ENCODE results near the gene KRT6B. TPM values are rescaled to one million over a fixed set of nuclear protein-coding genes. Genes with fewer than 3 reads are reported as not detected.
"Not testable (repeated sequence)": the region's sequence is repeated elsewhere in the genome, so short reads cannot be mapped to it uniquely, and the experiment has no call there.

KRT6B gene
- polyA plus RNA-seq, 4 donors = 0.67 TPM; not detected in 3

- Histone ChIP-seq H3K4me1 (ENCODE audit: control insufficient read depth in 3 of 3, insufficient read depth in 2 of 3, low read depth in 1 of 3, low read length in 2 of 3) (no peaks in the 10 kb centered on the region), H3K27ac (ENCODE audit: low read depth in 1 of 3, low read length in 2 of 3) (peak overlapping the region in 1 of 3 donors; percentile 37), H3K27me3 (ENCODE audit: control insufficient read depth in 3 of 3, insufficient read depth in 3 of 3, low read length in 3 of 3) (peaks cover 0 to 3% (median 0%) of the 10 kb centered on the region in 3 donors), H3K36me3 (ENCODE audit: control insufficient read depth in 3 of 3, insufficient read depth in 2 of 3, low read depth in 1 of 3, low read length in 3 of 3) (no peaks in the 10 kb centered on the region), H3K9me3 (ENCODE audit: control insufficient read depth in 2 of 2, insufficient read depth in 1 of 2, low read depth in 1 of 2, low read length in 1 of 2) (no peaks in the 10 kb centered on the region), H3K4me3 (ENCODE audit: low read depth in 1 of 3, low read length in 3 of 3) (no peak overlapping the region)
- no peak for FAIRE-seq
- DNase-seq = no peak
- WGBS, 3 donors = 43 to 69% (median 57%) methylated on average over 2 of the region's 2 CpGs
These were observed 34.2 kb downstream of the KRT6B start for GRCh38 chr12:52417740-52418139.

GRCh38 chr12:52416795-52417194, 35.2 kb downstream of the KRT6B start:
- WGBS, 3 donors = 77 to 88% (median 83%) methylated on average over 1 of the region's 1 CpG
- DNase-seq (no peak), FAIRE-seq (no peak)
- H3K4me1 ChIP-seq (ENCODE audit: control insufficient read depth in 3 of 3, insufficient read depth in 2 of 3, low read depth in 1 of 3, low read length in 2 of 3) = no peaks in the 10 kb centered on the region
- H3K9me3 ChIP-seq (ENCODE audit: control insufficient read depth in 2 of 2, insufficient read depth in 1 of 2, low read depth in 1 of 2, low read length in 1 of 2) = no peaks in the 10 kb centered on the region
- peaks cover 0 to 3% (median 0%) of the 10 kb centered on the region in 3 donors for H3K27me3 ChIP-seq (ENCODE audit: control insufficient read depth in 3 of 3, insufficient read depth in 3 of 3, low read length in 3 of 3)
- H3K36me3 ChIP-seq (ENCODE audit: control insufficient read depth in 3 of 3, insufficient read depth in 2 of 3, low read depth in 1 of 3, low read length in 3 of 3) = no peaks in the 10 kb centered on the region
- H3K4me3 ChIP-seq (ENCODE audit: low read depth in 1 of 3, low read length in 3 of 3) = no peak overlapping the region
- peak overlapping the region in 1 of 3 donors; percentile 51 for H3K27ac ChIP-seq (ENCODE audit: low read depth in 1 of 3, low read length in 2 of 3)

- peak overlapping the region in 1 of 3 donors; percentile 30 for H3K27ac ChIP-seq (ENCODE audit: low read depth in 1 of 3, low read length in 2 of 3)
- no peaks in the 10 kb centered on the region for H3K27me3 ChIP-seq (ENCODE audit: control insufficient read depth in 3 of 3, insufficient read depth in 3 of 3, low read length in 3 of 3)
- no peaks in the 10 kb centered on the region for H3K36me3 ChIP-seq (ENCODE audit: control insufficient read depth in 3 of 3, insufficient read depth in 2 of 3, low read depth in 1 of 3, low read length in 3 of 3)
- no peak overlapping the region for H3K4me3 ChIP-seq (ENCODE audit: low read depth in 1 of 3, low read length in 3 of 3)
- DNase-seq (no peak), FAIRE-seq (no peak)
- no peaks in the 10 kb centered on the region for H3K4me1 ChIP-seq (ENCODE audit: control insufficient read depth in 3 of 3, insufficient read depth in 2 of 3, low read depth in 1 of 3, low read length in 2 of 3)
- no peaks in the 10 kb centered on the region for H3K9me3 ChIP-seq (ENCODE audit: control insufficient read depth in 2 of 2, insufficient read depth in 1 of 2, low read depth in 1 of 2, low read length in 1 of 2)
- WGBS, 3 donors = 63 to 68% (median 64%) methylated on average over 10 of the region's 10 CpGs
These were observed 35.8 kb downstream of the KRT6B start for GRCh38 chr12:52415870-52416750.

GRCh38 chr12:52414936-52415335, 37.0 kb downstream of the KRT6B start:
- Histone ChIP-seq H3K9me3 (ENCODE audit: control insufficient read depth in 2 of 2, insufficient read depth in 1 of 2, low read depth in 1 of 2, low read length in 1 of 2) (no peaks in the 10 kb centered on the region), H3K27me3 (ENCODE audit: control insufficient read depth in 3 of 3, insufficient read depth in 3 of 3, low read length in 3 of 3) (no peaks in the 10 kb centered on the region), H3K4me1 (ENCODE audit: control insufficient read depth in 3 of 3, insufficient read depth in 2 of 3, low read depth in 1 of 3, low read length in 2 of 3) (no peaks in the 10 kb centered on the region), H3K4me3 (ENCODE audit: low read depth in 1 of 3, low read length in 3 of 3) (no peak overlapping the region), H3K36me3 (ENCODE audit: control insufficient read depth in 3 of 3, insufficient read depth in 2 of 3, low read depth in 1 of 3, low read length in 3 of 3) (no peaks in the 10 kb centered on the region), H3K27ac (ENCODE audit: low read depth in 1 of 3, low read length in 2 of 3) (no peak overlapping the region)
- FAIRE-seq (no peak), DNase-seq (no peak)
- WGBS, 3 donors = 70 to 83% (median 76%) methylated on average over 5 of the region's 5 CpGs

GRCh38 chr12:52413782-52414345, 38.1 kb downstream of the KRT6B start:
- Histone ChIP-seq H3K4me3 (ENCODE audit: low read depth in 1 of 3, low read length in 3 of 3) (no peak overlapping the region), H3K9me3 (ENCODE audit: control insufficient read depth in 2 of 2, insufficient read depth in 1 of 2, low read depth in 1 of 2, low read length in 1 of 2) (no peaks in the 10 kb centered on the region), H3K4me1 (ENCODE audit: control insufficient read depth in 3 of 3, insufficient read depth in 2 of 3, low read depth in 1 of 3, low read length in 2 of 3) (no peaks in the 10 kb centered on the region), H3K27ac (ENCODE audit: low read depth in 1 of 3, low read length in 2 of 3) (no peak overlapping the region), H3K27me3 (ENCODE audit: control insufficient read depth in 3 of 3, insufficient read depth in 3 of 3, low read length in 3 of 3) (no peaks in the 10 kb centered on the region), H3K36me3 (ENCODE audit: control insufficient read depth in 3 of 3, insufficient read depth in 2 of 3, low read depth in 1 of 3, low read length in 3 of 3) (no peaks in the 10 kb centered on the region)
- FAIRE-seq (no peak), DNase-seq (no peak)
- WGBS, 3 donors = 68 to 75% (median 69%) methylated on average over 8 of the region's 8 CpGs

- FAIRE-seq = no peak
- no peaks in the 10 kb centered on the region for H3K36me3 ChIP-seq (ENCODE audit: control insufficient read depth in 3 of 3, insufficient read depth in 2 of 3, low read depth in 1 of 3, low read length in 3 of 3)
- no peak overlapping the region for H3K27ac ChIP-seq (ENCODE audit: low read depth in 1 of 3, low read length in 2 of 3)
- no peaks in the 10 kb centered on the region for H3K27me3 ChIP-seq (ENCODE audit: control insufficient read depth in 3 of 3, insufficient read depth in 3 of 3, low read length in 3 of 3)
- no peak overlapping the region for H3K4me3 ChIP-seq (ENCODE audit: low read depth in 1 of 3, low read length in 3 of 3)
- WGBS, 3 donors = 45 to 53% (median 45%) methylated on average over 4 of the region's 4 CpGs
- no peaks in the 10 kb centered on the region for H3K4me1 ChIP-seq (ENCODE audit: control insufficient read depth in 3 of 3, insufficient read depth in 2 of 3, low read depth in 1 of 3, low read length in 2 of 3)
- no peak for DNase-seq
- H3K9me3 ChIP-seq (ENCODE audit: control insufficient read depth in 2 of 2, insufficient read depth in 1 of 2, low read depth in 1 of 2, low read length in 1 of 2) = no peaks in the 10 kb centered on the region
These were observed 38.7 kb downstream of the KRT6B start for GRCh38 chr12:52413202-52413601.

- no peaks in the 10 kb centered on the region for H3K9me3 ChIP-seq (ENCODE audit: control insufficient read depth in 2 of 2, insufficient read depth in 1 of 2, low read depth in 1 of 2, low read length in 1 of 2)
- H3K4me1 ChIP-seq (ENCODE audit: control insufficient read depth in 3 of 3, insufficient read depth in 2 of 3, low read depth in 1 of 3, low read length in 2 of 3) = no peaks in the 10 kb centered on the region
- no peak overlapping the region for H3K27ac ChIP-seq (ENCODE audit: low read depth in 1 of 3, low read length in 2 of 3)
- no peaks in the 10 kb centered on the region for H3K27me3 ChIP-seq (ENCODE audit: control insufficient read depth in 3 of 3, insufficient read depth in 3 of 3, low read length in 3 of 3)
- H3K4me3 ChIP-seq (ENCODE audit: low read depth in 1 of 3, low read length in 3 of 3) = no peak overlapping the region
- no peaks in the 10 kb centered on the region for H3K36me3 ChIP-seq (ENCODE audit: control insufficient read depth in 3 of 3, insufficient read depth in 2 of 3, low read depth in 1 of 3, low read length in 3 of 3)
- DNase-seq (no peak), FAIRE-seq (no peak)
- WGBS, 3 donors = 80 to 83% (median 83%) methylated on average over 10 of the region's 10 CpGs
These were observed 40.1 kb downstream of the KRT6B start for GRCh38 chr12:52411815-52412214.

GRCh38 chr12:52410589-52411248, 41.2 kb downstream of the KRT6B start:
- H3K9me3 ChIP-seq (ENCODE audit: control insufficient read depth in 2 of 2, insufficient read depth in 1 of 2, low read depth in 1 of 2, low read length in 1 of 2); H3K4me3 ChIP-seq (ENCODE audit: low read depth in 1 of 3, low read length in 3 of 3); FAIRE-seq; DNase-seq; H3K4me1 ChIP-seq (ENCODE audit: control insufficient read depth in 3 of 3, insufficient read depth in 2 of 3, low read depth in 1 of 3, low read length in 2 of 3); H3K36me3 ChIP-seq (ENCODE audit: control insufficient read depth in 3 of 3, insufficient read depth in 2 of 3, low read depth in 1 of 3, low read length in 3 of 3); H3K27me3 ChIP-seq (ENCODE audit: control insufficient read depth in 3 of 3, insufficient read depth in 3 of 3, low read length in 3 of 3); H3K27ac ChIP-seq (ENCODE audit: low read depth in 1 of 3, low read length in 2 of 3): not testable (repeated sequence)
- WGBS, 3 donors = 17% methylated on average over 1 of the region's 1 CpG; no CpG with 5 or more reads in 2 of the 3 donors
